Stimulated activated CD4-positive, alpha-beta T cell treated with anti-CD3 and anti-CD28 coated beads, Interleukin-4, amount 100 ng/mL, for 1 hour (primary cell): ENCODE data around the gene NDUFS5.
"Not testable (repeated sequence)": the region's sequence is repeated elsewhere in the genome, so short reads cannot be mapped to it uniquely, and the experiment has no call there.

ENCODE experiments used
- DNase-seq: peaks from one replicate; pipeline ENCODE4 v3.0.0-alpha.2; 2020

NDUFS5 gene

DNA sequence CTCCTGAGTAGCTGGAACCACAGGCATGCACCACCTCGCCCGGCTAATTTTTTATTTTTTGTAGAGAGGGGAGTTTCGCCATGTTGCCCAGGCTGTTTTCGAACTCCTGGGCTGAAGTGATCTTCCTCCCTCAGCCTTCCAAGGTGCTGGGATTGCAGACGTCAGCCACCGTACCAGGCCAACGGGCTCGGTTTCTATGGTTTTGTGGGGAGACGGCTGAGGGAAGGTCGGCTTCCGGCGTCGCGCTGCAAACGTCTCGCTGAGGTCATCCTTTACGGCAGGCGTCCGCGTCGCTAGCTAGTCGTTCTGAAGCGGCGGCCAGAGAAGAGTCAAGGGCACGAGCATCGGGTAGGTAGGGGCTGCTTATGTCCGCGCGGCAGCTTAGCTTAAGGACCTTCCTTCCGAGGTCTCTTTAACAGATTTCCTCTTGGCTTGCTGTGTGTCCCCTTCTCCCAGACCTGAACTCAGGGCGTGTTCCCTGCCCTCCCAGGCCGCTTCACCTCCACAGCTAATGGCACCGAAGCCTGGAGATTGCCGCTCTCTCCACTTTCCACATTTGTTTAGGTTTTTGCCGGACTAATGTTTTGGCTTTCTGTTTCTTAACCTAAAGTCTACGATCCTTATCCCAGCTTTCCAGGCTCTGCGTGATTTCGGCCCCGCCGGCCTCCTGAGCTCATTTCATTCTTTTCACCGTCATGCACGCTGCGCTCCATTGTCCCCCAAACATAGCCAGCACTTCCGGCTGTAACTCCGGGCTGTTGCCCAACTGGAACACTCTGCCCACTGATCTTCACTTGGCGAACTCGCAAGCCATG, at the start of gene NDUFS5:
Gene NDUFS5 (plus strand): TSS at position 300 of the 815 bp plus-strand sequence. CDS start 2,375 bp downstream, outside the sequence.
- DNase-seq: peak; percentile 81

GRCh38 chr1:38977399-38978244, 48.5 kb upstream of the NDUFS5 start:
- peak; percentile 14 for DNase-seq

- DNase-seq: not testable (repeated sequence)
These were observed 48.0 kb upstream of the NDUFS5 start for GRCh38 chr1:38978245-38978542.

DNA sequence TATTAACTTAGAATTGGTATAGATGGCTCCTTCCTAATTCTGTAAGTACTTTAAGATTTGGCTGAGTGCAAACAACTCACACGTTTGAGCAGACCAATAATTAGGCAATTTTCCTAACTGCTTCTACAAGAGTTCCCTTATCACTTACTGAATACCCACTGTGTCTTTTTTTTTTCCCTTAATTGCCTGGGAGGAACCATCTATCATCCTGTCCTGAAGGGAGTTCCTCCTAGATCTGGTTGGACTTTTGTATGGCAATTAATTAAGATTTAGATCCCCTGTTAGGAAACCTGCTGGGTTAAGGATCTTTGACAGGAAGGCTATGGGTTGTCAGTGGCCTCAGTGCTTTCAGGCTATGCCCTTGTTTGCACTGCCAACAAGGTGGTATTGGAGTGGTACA, 46.8 kb upstream of the NDUFS5 start:
- not testable (repeated sequence) for DNase-seq

- DNase-seq: no peak
These were observed 36.2 kb upstream of the NDUFS5 start for GRCh38 chr1:38989979-38990378.

DNA sequence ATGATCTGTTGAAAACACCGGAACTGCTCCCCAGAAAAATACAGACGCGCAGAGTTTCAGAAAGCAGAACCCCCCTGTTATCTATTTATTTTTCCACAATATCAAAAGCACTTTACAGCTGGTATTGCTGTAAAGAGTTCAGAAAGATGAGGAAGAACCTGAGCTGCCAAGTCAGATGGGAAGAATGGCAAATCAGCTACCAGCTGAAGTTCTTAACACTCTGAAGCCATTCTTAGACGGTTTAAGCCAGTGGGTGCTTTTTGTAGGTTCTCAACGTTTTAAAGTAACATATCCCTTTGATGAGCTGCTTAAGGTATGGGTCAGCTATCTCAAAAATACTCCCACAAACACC, 35.8 kb upstream of the NDUFS5 start:
- no peak for DNase-seq

DNA sequence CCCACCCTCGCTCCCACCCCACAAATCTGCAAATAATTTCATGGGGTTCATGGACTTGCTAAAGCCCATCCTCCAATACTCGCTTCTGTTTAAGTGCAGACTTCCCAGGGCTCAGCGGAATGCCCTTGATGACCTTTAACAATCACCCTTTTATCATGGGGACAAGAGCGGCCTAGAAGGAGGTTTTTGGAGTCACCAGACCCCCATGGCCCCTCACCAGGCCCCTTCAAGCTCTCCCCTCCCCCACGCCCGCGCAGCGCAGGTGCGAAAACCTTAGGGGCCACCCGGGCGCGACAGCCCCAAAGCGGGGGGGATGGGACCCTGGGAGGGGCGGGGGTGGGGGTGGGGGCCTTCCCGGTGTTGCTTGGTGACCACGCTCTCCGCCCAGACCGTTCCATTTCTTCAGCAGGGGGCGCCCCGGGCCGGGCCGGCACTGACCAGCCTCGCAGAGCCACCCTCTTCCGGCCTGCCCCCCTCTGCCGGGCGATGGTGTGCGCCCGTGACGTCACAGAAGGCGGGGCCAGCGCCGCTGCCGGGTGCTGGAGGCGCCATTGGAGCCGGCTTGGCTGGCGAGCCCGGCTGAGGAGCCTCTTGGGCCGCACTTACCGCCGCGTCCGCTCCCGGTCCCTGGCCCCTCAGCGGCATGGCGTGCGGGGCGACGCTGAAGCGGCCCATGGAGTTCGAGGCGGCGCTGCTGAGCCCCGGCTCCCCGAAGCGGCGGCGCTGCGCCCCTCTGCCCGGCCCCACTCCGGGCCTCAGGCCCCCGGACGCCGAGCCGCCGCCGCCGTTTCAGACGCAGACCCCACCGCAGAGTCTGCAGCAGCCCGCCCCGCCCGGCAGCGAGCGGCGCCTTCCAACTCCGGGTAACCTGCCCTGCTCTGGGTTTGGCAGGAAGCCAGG, 35.2 kb upstream of the NDUFS5 start, which contains the start of gene AKIRIN1:
Gene AKIRIN1 (plus strand): TSS at position 539 of the 900 bp plus-strand sequence. CDS start 105 bp downstream, at position 644.
- DNase-seq: peak; percentile 96

DNA sequence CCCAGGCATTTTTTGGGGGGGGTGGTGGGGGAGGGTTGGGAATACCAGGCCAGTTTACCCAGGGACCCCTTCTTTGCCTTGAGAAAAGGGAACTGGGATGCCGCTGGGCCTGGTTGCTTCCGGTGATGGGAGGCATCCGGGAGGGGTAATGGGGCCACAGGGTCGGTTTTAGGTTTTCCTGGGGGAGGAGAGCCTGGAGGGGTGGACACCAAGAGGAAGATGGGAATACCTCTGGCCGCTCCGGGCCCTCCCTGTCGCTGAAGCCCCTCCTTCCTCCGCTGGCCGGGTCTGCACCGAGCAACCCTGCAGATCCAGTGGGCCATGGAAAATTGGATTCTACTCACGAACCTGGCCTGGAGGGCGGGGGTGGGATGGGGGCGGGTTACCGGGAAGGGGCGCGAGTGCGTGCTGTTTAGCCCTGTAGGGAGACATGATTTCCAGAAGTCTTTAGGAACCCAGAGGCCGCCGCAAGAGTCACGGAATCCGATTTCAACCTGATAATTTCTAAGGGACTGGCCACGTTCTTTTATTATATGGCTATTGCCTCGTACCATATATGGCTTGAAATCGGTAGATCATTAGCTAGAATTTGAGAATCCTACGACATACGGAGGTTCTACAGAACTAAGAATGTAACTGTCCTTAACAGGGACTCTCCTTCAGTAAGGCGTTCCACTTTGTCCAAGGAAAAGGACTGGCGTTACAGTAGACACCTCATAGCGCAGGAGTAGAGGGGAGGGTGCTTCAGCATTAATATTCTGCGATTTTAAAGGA, 34.3 kb upstream of the NDUFS5 start:
- DNase-seq: peak; percentile 11

GRCh38 chr1:38992412-38993111, 33.6 kb upstream of the NDUFS5 start:
- no peak for DNase-seq

- no peak for DNase-seq
These were observed 32.0 kb upstream of the NDUFS5 start for GRCh38 chr1:38994196-38994595.

DNA sequence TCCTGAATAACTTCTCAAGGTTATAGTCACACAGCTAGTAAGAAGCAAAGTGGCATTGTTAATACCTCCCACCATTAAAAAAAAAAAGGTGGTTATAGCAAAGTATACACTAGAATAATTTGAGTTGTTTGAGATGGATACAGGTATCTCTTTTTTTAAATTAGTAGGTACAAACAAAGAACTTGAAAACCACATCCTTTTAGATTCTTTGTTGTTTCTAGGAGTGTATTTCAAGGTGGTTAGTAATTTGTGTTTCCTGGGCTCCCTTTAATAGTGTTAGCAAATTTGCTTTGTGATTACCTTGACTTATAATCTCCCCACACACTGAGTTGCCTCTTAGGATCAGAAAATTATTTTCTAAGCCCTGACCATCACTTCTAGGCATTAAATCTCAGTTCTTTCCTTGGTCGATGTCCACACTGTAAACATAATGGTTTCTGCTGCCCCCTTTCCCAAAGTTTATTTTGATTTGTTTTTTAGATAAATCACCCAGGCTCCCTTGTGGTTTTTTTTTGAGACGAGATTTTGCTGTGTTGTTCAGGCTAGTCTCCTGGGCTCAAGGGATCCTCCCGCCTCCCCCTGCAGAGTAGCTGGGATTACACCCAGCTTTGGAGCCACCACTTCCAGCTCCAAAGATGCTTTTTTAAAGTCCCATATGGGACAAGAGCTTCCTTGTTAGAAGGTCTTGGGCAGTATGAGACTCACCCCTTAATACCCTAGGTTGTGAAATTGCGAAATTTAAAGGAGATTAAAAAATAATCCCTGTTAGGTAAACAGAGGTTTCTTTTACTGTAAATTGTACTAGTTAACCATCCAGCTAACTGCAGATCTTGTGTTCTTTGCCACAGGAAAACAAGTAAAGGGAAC, 28.9 kb upstream of the NDUFS5 start:
- DNase-seq: no peak

- DNase-seq: no peak
These were observed 28.3 kb upstream of the NDUFS5 start for GRCh38 chr1:38997901-38998190.

GRCh38 chr1:39001516-39002421, 24.4 kb upstream of the NDUFS5 start:
- DNase-seq: no peak

DNA sequence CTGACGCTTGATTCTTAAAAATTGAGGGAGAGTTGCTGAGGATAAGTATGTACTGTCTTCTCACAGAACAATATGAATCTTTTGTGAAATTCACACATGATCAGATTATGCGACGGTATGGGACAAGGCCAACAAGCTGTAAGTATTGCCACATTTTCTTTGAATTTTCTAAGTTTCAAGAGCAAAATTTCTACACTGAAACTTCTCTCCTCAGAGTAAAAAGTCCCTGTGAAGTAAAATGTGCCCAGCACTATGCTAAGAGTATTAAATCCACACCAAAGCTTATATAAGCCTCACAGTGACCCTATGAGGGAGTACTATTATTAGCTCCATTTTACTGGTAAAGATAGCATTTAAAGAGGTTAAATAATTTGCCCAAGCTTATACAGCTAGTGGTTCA, 22.9 kb upstream of the NDUFS5 start:
- DNase-seq: no peak

- no peak for DNase-seq
These were observed 22.4 kb upstream of the NDUFS5 start for GRCh38 chr1:39003794-39004193.

GRCh38 chr1:39006287-39006686, 19.9 kb upstream of the NDUFS5 start:
- no peak for DNase-seq

GRCh38 chr1:39006726-39007645, 19.2 kb upstream of the NDUFS5 start:
- DNase-seq: no peak

- not testable (repeated sequence) for DNase-seq
These were observed 11.2 kb upstream of the NDUFS5 start for GRCh38 chr1:39014956-39015355.
